HuH-7 (cell line): ENCODE results near the gene CDS2.

Experiments
- DNase-seq: peaks from one replicate; pipeline ENCODE4 v3.0.0; 2011; ENCODE audit warnings: low spot score

Gene CDS2

DNA sequence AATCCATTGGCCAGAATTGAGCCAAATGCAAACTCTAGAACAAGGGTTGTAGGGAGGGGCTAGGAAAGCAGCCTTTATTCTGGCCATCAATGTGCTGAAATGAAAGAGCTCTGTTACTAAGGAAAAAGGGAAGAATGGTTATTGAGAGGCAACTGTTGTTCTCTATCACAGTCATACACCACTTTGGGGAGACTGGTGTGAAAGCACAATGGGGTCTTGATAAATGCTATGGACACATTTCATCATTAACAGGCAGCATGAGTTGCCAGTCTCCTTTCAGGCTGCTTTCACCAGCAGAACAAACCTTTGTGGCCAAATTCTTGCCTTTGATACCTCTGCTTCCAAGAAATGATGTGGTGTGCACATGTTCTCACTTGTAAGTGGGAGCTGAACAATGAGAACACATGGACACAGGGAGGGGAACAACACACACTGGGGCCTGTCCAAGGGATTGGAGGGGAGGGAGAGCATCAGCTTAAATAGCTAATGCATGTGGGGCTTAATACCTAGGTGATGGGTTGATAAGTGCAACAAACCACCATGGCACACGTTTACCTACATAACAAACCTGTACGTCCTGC is 86.2 kb downstream of the CDS2 start:
- DNase-seq = no peak

- DNase-seq = no peak
Observed at GRCh38 chr20:5214826-5215225, 88.0 kb downstream of the CDS2 start.

GRCh38 chr20:5215672-5216304 is 89.0 kb downstream of the CDS2 start:
- DNase-seq = no peak

GRCh38 chr20:5216663-5217062 is 89.9 kb downstream of the CDS2 start:
- DNase-seq = no peak

DNA sequence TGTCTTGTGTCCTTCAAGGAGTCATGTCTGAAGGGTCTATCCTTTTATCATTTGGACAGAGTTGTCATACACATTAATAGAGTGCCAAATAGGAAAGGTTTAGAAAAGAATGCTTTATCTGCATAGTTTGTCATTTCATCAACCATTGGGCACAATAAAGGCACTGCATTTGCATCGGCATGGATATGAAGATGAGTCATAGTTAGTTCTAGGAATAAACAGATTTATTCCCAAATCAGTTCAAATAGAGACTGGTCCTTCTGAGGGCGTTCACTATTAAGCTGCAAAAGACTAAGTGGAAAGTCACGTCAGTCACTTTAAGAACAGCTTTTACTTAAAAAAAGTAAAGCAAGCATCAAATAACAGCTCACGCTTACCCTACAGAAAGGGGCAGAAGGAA is 90.8 kb downstream of the CDS2 start:
- DNase-seq = no peak

DNA sequence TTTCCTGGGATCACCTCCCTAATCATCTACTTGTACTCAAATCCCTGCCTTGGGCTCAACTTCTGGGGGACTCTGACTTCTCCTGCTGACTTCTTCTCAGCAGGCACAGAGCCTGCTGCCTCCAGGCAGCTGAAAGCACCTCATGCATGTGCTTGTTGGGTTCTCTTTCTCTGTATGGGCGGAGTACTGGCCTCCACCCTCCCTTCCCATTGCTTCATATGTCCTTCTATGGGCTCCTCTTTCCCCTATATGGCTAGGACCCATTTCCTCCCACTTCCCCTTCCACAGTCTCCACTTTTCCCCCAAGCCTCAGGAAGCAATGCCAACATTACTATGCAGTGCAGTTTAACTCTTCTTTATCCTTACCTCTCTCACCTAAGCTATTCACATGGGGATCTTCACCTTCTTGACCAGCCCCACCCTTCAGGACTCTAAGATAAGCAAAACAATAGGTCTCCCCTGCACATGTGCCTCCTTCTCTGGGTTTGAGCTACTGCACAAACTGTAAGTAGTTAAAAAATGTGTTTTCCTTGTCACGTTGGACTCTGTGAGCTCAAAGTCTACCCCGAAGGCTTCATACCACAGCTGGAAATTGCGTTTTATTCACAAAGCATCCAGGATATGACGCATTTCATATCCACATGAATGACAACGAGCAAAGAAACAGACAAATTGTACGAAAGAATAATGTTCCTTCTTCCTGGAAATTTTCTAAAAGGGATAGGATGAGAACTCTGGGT is 93.7 kb downstream of the CDS2 start:
- no peak for DNase-seq

DNA sequence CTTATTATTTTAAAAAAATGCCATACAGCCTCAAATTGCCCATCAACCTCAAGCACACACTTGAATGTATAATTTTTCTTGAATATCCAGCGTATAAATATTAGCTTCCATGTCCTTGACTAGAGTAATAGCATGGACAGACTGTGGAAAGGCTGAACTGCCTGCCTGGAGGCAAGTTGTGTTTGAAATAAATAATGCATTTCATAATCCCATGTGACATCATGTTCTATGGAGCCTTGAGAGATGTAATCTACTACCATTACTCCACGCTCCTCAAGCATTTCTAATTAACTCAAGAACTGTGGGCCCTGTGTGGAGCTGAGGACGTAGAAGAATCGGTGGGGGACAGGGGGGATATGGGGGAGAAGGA is 94.2 kb downstream of the CDS2 start:
- no peak for DNase-seq

GRCh38 chr20:5222919-5223634 is 96.3 kb downstream of the CDS2 start:
- peak; percentile 68 for DNase-seq

DNA sequence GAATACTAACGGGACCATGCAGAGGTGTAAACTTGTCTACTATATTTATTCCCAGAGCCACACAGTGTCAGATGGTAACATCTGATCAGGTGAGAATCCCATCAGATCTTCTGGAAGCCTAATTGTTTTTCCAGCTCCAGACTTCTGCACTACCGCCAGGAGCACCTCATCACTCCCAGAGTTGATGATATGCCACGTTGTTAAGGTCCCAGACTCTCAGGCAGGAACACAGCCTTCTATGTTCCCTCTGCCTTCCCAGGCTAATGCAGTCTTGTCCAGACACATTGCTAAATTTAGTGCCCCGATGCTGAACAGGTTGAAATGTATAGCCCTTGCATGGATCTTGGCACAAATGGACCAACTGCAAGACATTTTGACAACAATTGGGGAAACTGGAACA is 103.7 kb downstream of the CDS2 start:
- DNase-seq = no peak

DNA sequence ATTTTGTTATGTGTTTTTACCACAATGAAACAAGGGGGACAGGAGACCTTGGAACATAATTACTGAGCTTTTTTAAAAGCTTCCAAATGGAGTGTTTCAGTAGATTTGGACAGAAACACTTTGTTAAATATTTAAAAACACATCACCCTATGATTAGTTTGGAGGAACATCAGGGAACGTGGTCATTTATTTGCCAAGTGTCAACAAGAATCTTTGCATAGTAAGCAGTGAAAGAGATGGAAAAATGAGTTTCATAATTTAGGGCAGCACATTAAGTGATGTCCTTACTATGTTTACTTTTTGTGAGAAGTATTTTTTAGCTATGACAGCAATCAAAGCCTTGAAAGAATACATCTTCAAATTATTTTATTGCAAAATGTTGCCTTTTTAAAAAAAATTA is 107.3 kb downstream of the CDS2 start:
- no peak for DNase-seq

- no peak for DNase-seq
Observed at GRCh38 chr20:5234978-5235377, 108.2 kb downstream of the CDS2 start.
